Cardiac muscle cell (in vitro differentiated cells and primary cell): ENCODE data around the gene SYNJ1. TPM values are rescaled to one million over a fixed set of nuclear protein-coding genes. Genes with fewer than 3 reads are reported as not detected.

Source experiments
- DNase-seq, 2 donors: peaks; one replicate each; pipeline versions ENCODE4 v3.0.0 to v3.0.0-alpha.2; 2010 to 2017; ENCODE audit warnings: low read depth in 1 of 2, low spot score in 1 of 2
- H3K27ac ChIP-seq: fragments of 200-600 bp; sonication (generic); 2 replicates; pipeline ENCODE4 v1.5.1; 2016
- H3K27me3 ChIP-seq: fragments of 200-600 bp; sonication (generic); 2 replicates; pipeline ENCODE4 v1.6.0; 2016; ENCODE audit warnings: control low read depth
- H3K36me3 ChIP-seq: fragments of 200-600 bp; sonication (generic); 2 replicates; pipeline ENCODE4 v1.5.1; 2016; ENCODE audit warnings: control low read depth
- H3K4me1 ChIP-seq: fragments of 200-600 bp; sonication (generic); 2 replicates; pipeline ENCODE4 v1.8.1; 2017; ENCODE audit warnings: low read depth, mild to moderate bottlenecking, mixed run types
- H3K4me3 ChIP-seq: fragments of 200-600 bp; sonication (generic); 2 replicates; pipeline ENCODE4 v1.5.1; 2016; ENCODE audit warnings: mild to moderate bottlenecking
- H3K9me3 ChIP-seq: fragments of 200-600 bp; sonication (generic); 2 replicates; pipeline ENCODE4 v1.5.1; 2017; ENCODE audit warnings: low read depth, mild to moderate bottlenecking, control low read depth
- polyA plus RNA-seq: library from polyadenylated mRNA; unstranded; fragments of >200 nt; fragmentation: Nextera tagmentation; extraction: Ambion mirVana; gene quantifications from 2 replicates; pipeline ENCODE4 v1.2.1, GENCODE V29; 2016
- total RNA-seq: library from RNA; depleted of rRNA; stranded (reverse); fragments of >200 nt; gene quantifications from 2 replicates; pipeline ENCODE4 v1.2.3, GENCODE V29; 2016
- TF ChIP-seq, protein P1 (sequence below): IDR thresholded peaks from 2 replicates; pipeline ENCODE4 v1.5.1; 2012; ENCODE audit warnings: low read depth, mild to moderate bottlenecking, low read length

The SYNJ1 gene
- total and polyA plus RNA-seq, 2 experiments from 2014 or later: 5.9 to 10.0 TPM

DNA sequence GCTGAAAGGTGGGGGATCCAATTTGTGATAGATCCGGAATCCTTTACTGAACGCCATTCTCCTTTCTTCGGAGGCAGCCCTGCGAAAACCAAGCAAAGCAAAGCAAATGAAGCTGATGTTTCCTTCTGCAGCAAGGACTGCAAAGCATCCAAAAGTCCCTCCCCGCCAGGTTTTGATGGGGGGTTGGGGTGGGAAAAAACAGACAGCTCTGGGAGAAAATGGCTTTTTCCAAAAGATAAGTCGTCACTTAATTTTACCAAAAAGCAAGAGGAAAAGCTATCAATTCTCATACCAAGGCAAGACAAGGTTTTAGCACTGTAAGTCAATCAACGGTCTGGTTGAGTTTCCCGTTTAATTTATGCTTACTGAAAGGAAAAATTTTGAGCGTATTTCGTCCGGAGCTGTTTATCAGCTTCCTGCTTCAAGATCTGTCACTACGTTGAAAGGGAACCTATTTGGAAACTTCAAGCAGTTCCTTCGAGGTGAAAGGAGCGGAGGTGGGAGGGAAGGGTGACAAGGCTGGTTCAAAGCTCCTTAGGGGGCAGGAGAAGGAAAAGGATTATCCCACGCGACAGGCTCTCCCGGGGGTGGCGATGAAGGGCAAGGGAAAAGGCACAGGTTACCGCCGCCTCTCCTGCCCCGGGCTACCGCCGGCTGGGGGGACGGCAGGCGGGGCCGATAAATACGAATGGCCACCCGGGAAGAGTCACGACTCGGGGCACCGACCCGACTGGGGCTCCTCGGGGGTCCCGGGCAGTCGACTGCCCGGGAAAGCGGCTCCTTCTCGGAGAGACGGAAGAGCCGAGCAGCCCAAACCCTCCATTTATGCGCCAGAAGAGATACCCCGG is 750 bp downstream of the SYNJ1 start:
- Histone ChIP-seq H3K36me3 (no peaks in the 10 kb centered on the region), H3K27me3 (no peaks in the 10 kb centered on the region), H3K4me3 (peak overlapping the region; percentile 97), H3K4me1 (peaks cover 4% of the 10 kb centered on the region), H3K9me3 (no peaks in the 10 kb centered on the region), H3K27ac (peak overlapping the region; percentile 88)
- DNase-seq: peak; percentile 28 to 49
- TF ChIP-seq, protein P1, sequence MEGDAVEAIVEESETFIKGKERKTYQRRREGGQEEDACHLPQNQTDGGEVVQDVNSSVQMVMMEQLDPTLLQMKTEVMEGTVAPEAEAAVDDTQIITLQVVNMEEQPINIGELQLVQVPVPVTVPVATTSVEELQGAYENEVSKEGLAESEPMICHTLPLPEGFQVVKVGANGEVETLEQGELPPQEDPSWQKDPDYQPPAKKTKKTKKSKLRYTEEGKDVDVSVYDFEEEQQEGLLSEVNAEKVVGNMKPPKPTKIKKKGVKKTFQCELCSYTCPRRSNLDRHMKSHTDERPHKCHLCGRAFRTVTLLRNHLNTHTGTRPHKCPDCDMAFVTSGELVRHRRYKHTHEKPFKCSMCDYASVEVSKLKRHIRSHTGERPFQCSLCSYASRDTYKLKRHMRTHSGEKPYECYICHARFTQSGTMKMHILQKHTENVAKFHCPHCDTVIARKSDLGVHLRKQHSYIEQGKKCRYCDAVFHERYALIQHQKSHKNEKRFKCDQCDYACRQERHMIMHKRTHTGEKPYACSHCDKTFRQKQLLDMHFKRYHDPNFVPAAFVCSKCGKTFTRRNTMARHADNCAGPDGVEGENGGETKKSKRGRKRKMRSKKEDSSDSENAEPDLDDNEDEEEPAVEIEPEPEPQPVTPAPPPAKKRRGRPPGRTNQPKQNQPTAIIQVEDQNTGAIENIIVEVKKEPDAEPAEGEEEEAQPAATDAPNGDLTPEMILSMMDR: no peak

DNA sequence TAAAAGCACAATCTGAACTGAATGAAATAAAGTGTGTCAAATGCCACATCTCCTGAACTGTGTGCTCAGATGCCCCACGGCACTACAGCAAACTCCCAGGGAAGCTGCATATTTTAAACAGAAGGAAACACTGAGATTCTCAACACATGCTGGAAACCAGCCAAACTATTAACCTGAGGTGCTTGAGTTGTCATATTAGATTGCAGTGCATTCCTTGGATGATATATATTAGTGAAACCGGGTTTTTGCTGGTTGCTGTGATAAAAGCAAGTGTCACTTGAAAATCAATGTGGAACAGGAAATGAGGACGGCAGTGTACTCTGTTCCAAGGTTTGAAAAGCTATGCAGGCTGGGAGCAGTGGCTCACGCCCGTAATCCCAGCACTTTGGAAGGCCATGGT is 8.7 kb downstream of the SYNJ1 start:
- H3K36me3 ChIP-seq: no peaks in the 10 kb centered on the region
- no peak for DNase-seq
- H3K27me3 ChIP-seq: no peaks in the 10 kb centered on the region
- no peak overlapping the region for H3K27ac ChIP-seq
- TF ChIP-seq, protein P1: no peak
- H3K4me1 ChIP-seq: no peaks in the 10 kb centered on the region
- no peaks in the 10 kb centered on the region for H3K9me3 ChIP-seq
- H3K4me3 ChIP-seq: no peak overlapping the region

DNA sequence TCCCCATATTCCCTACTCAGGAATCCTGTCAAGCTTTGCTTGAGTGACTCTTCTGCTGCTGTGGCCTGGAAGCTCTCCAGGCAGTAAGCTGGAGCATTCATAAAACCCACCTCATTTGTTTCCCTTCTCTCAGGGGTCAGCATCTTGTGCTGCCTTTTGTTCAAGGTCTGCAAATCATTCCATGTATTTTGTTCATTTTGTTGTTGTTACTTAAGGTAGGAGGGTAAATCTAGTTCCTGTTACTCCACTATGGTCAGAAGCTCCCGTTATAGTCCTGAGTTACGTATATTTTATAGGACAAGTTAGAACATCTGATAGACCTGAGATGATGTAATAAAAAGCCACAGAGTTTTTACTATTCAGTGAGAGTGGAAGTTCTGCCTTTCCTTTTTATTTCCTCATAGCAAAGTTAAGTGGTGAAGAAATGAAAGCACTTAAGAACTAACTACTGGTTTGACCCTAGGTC is 9.9 kb downstream of the SYNJ1 start:
- DNase-seq: peak in 1 of 2 donors; percentile 8
- H3K27ac ChIP-seq: peak overlapping the region; percentile 15
- TF ChIP-seq, protein P1: no peak
- H3K4me1 ChIP-seq: no peaks in the 10 kb centered on the region
- H3K9me3 ChIP-seq: no peaks in the 10 kb centered on the region
- H3K27me3 ChIP-seq: no peaks in the 10 kb centered on the region
- H3K4me3 ChIP-seq: no peak overlapping the region
- H3K36me3 ChIP-seq: no peaks in the 10 kb centered on the region

DNA sequence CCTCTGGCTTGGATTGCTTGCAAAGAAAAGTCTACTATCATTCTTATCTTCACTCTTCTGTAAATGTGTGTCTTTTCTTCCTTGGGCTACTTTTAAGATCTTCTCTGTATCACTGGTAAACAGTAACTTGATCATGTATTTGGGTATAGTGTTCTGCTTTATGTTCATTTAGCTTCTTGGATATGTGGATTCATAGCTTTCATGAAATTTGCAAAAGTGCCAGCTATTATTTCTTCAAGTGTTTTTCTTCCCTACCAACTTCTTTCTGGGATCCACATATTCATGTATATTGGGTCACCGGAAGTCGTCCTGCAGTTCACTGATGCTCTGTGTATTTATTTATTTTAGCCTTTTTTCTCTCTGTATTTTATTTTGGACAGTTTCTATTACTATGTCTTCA is 11.3 kb downstream of the SYNJ1 start:
- no peaks in the 10 kb centered on the region for H3K27me3 ChIP-seq
- H3K36me3 ChIP-seq: no peaks in the 10 kb centered on the region
- DNase-seq: no peak
- H3K4me1 ChIP-seq: peaks cover 4% of the 10 kb centered on the region
- H3K9me3 ChIP-seq: no peaks in the 10 kb centered on the region
- no peak overlapping the region for H3K4me3 ChIP-seq
- no peak overlapping the region for H3K27ac ChIP-seq
- TF ChIP-seq, protein P1: no peak

DNA sequence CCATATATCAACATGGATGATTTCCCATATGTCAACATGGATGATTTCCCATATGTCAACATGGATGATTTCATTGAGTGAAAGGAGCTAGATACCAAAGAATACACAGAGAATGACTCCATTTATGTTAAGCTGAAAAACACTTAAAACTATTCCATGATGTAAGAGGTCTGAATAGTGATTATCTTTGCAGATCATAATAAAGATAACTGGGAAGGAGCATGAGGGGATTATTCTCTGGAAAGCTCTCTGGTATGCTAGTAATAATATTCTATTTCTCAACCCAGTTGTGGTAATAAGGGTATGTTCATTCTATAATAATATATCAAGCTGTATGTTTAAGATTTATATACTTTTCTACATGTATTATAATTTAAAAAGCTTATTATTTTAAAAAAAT is 14.1 kb downstream of the SYNJ1 start:
- no peaks in the 10 kb centered on the region for H3K9me3 ChIP-seq
- H3K36me3 ChIP-seq: no peaks in the 10 kb centered on the region
- H3K27me3 ChIP-seq: no peaks in the 10 kb centered on the region
- no peak overlapping the region for H3K4me3 ChIP-seq
- DNase-seq: no peak
- H3K27ac ChIP-seq: no peak overlapping the region
- peaks cover 22% of the 10 kb centered on the region for H3K4me1 ChIP-seq
- TF ChIP-seq, protein P1: no peak
